Cardiac muscle cell (in vitro differentiated cells and primary cell): ENCODE measurements around the gene MACROD1. TPM values are rescaled to one million over a fixed set of nuclear protein-coding genes. Genes with fewer than 3 reads are reported as not detected.

Experiments used
- DNase-seq, 2 donors: peaks; one replicate each; pipeline versions ENCODE4 v3.0.0 to v3.0.0-alpha.2; 2010 to 2017; ENCODE audit warnings: low read depth in 1 of 2, low spot score in 1 of 2
- H3K27ac ChIP-seq: fragments of 200-600 bp; sonication (generic); 2 replicates; pipeline ENCODE4 v1.5.1; 2016
- H3K27me3 ChIP-seq: fragments of 200-600 bp; sonication (generic); 2 replicates; pipeline ENCODE4 v1.6.0; 2016; ENCODE audit warnings: control low read depth
- H3K36me3 ChIP-seq: fragments of 200-600 bp; sonication (generic); 2 replicates; pipeline ENCODE4 v1.5.1; 2016; ENCODE audit warnings: control low read depth
- H3K4me1 ChIP-seq: fragments of 200-600 bp; sonication (generic); 2 replicates; pipeline ENCODE4 v1.8.1; 2017; ENCODE audit warnings: low read depth, mild to moderate bottlenecking, mixed run types
- H3K4me3 ChIP-seq: fragments of 200-600 bp; sonication (generic); 2 replicates; pipeline ENCODE4 v1.5.1; 2016; ENCODE audit warnings: mild to moderate bottlenecking
- H3K9me3 ChIP-seq: fragments of 200-600 bp; sonication (generic); 2 replicates; pipeline ENCODE4 v1.5.1; 2017; ENCODE audit warnings: low read depth, mild to moderate bottlenecking, control low read depth
- CTCF ChIP-seq: IDR thresholded peaks from 2 replicates; pipeline ENCODE4 v1.5.1; 2012; ENCODE audit warnings: low read depth, mild to moderate bottlenecking, low read length
- polyA plus RNA-seq: library from polyadenylated mRNA; unstranded; fragments of >200 nt; fragmentation: Nextera tagmentation; extraction: Ambion mirVana; gene quantifications from 2 replicates; pipeline ENCODE4 v1.2.1, GENCODE V29; 2016
- total RNA-seq: library from RNA; depleted of rRNA; stranded (reverse); fragments of >200 nt; gene quantifications from 2 replicates; pipeline ENCODE4 v1.2.3, GENCODE V29; 2016

The MACROD1 gene
- total and polyA plus RNA-seq, 2 experiments from 2014 or later, result 134 to 156 TPM

GRCh38 chr11:64085906-64086257 is 80.0 kb downstream of the MACROD1 start:
- no peak for TF ChIP-seq CTCF
- H3K9me3 ChIP-seq, result no peaks in the 10 kb centered on the region
- no peak overlapping the region for H3K4me3 ChIP-seq
- no peaks in the 10 kb centered on the region for H3K36me3 ChIP-seq
- DNase-seq, result no peak
- H3K4me1 ChIP-seq, result no peaks in the 10 kb centered on the region
- no peak overlapping the region for H3K27ac ChIP-seq
- H3K27me3 ChIP-seq, result no peaks in the 10 kb centered on the region

- Histone ChIP-seq H3K27ac (no peak overlapping the region), H3K4me1 (no peaks in the 10 kb centered on the region), H3K4me3 (no peak overlapping the region), H3K9me3 (no peaks in the 10 kb centered on the region), H3K36me3 (no peaks in the 10 kb centered on the region), H3K27me3 (no peaks in the 10 kb centered on the region)
- TF ChIP-seq CTCF, result no peak
- no peak for DNase-seq
Observed at GRCh38 chr11:64084951-64085710, 80.8 kb downstream of the MACROD1 start.

GRCh38 chr11:64084146-64084950 is 81.6 kb downstream of the MACROD1 start:
- Histone ChIP-seq H3K4me3 (no peak overlapping the region), H3K9me3 (no peaks in the 10 kb centered on the region), H3K27ac (no peak overlapping the region), H3K27me3 (no peaks in the 10 kb centered on the region), H3K36me3 (no peaks in the 10 kb centered on the region), H3K4me1 (no peaks in the 10 kb centered on the region)
- no peak for DNase-seq
- TF ChIP-seq CTCF, result no peak

- H3K27me3 ChIP-seq, result no peaks in the 10 kb centered on the region
Observed at GRCh38 chr11:64083398-64084080, 82.4 kb downstream of the MACROD1 start.

More at GRCh38 chr11:64083398-64084080, 82.4 kb downstream of the MACROD1 start:
- DNase-seq, result no peak
- no peaks in the 10 kb centered on the region for H3K4me1 ChIP-seq
- no peaks in the 10 kb centered on the region for H3K36me3 ChIP-seq
- no peak overlapping the region for H3K4me3 ChIP-seq
- no peak overlapping the region for H3K27ac ChIP-seq
- TF ChIP-seq CTCF, result no peak
- H3K9me3 ChIP-seq, result no peaks in the 10 kb centered on the region
